Measurements from ENCODE around the gene IGSF6. TPM values are rescaled to one million over a fixed set of nuclear protein-coding genes. Genes with fewer than 3 reads are reported as not detected.
"Not testable (repeated sequence)": the region's sequence is repeated elsewhere in the genome, so short reads cannot be mapped to it uniquely, and the experiment has no call there.

Gene IGSF6
- total and polyA plus RNA-seq, 2 experiments from 2014 or later, result 0.14 TPM; not detected in 1

- TF ChIP-seq EZH2phosphoT487 (IDR thresholded peaks at IDR 0.05; ENCODE audit: insufficient read depth, low read depth) (no peak), EZH2 (IDR thresholded peaks at IDR 0.05; ENCODE audit: insufficient read depth, poor library complexity, severe bottlenecking) (no peak)
- Histone ChIP-seq H3F3A (ENCODE audit: insufficient read depth) (no peaks in the 10 kb centered on the region), H3K9me3 (ENCODE audit: low read depth) (no peaks in the 10 kb centered on the region), H2AFZ (no peak overlapping the region), H3K9me2 (ENCODE audit: insufficient read depth) (no peaks in the 10 kb centered on the region), H3K27ac (no peak overlapping the region), H3K27me3 (replicated peaks; ENCODE audit: insufficient read depth) (no peaks in the 10 kb centered on the region), H3K79me2 (ENCODE audit: insufficient read depth) (no peaks in the 10 kb centered on the region), H3K4me3 (no peak overlapping the region), H3K36me3 (ENCODE audit: low read depth) (no peaks in the 10 kb centered on the region), H3K4me1 (ENCODE audit: insufficient read depth) (no peaks in the 10 kb centered on the region), H3K4me2 (ENCODE audit: unreplicated experiment) (no peak overlapping the region), H3K9ac (no peak overlapping the region), H4K20me1 (ENCODE audit: insufficient read depth) (no peaks in the 10 kb centered on the region)
- DNase-seq, result no peak
- 42 to 44% methylated on average over 4 of the region's 4 CpGs for WGBS, 2 experiments (ENCODE audit: low coverage in 1 of 2, low lambda C conversion rate in 2 of 2, missing lambda C conversion rate in 2 of 2)
- in situ Hi-C loops (cut with MboI), result no loop called here
These were observed 42.2 kb upstream of the IGSF6 start for GRCh38 chr16:21694609-21695008.

DNA sequence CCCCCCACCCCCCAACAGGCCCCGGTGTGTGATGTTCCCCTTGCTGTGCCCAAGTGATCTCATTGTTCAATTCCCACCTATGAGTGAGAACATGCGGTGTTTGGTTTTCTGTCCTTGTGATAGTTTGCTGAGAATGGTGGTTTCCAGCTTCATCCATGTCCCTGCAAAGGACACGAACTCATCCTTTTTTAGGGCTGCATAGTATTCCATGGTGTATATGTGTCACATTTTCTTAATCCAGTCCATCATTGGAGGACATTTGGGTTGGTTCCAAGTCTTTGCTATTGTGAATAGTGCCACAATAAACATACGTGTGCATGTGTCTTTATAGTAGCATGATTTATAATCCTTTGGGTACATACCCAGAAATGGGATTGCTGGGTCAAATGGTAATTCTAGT is 38.6 kb upstream of the IGSF6 start:
- DNase-seq; in situ Hi-C loops (cut with MboI); H3K4me3 ChIP-seq; H3K4me1 ChIP-seq (ENCODE audit: insufficient read depth); H3K79me2 ChIP-seq (ENCODE audit: insufficient read depth); H4K20me1 ChIP-seq (ENCODE audit: insufficient read depth); H3F3A ChIP-seq (ENCODE audit: insufficient read depth); H3K27me3 ChIP-seq (replicated peaks; ENCODE audit: insufficient read depth); H2AFZ ChIP-seq; H3K4me2 ChIP-seq (ENCODE audit: unreplicated experiment); H3K9ac ChIP-seq; H3K9me2 ChIP-seq (ENCODE audit: insufficient read depth); H3K9me3 ChIP-seq (ENCODE audit: low read depth); H3K27ac ChIP-seq; H3K36me3 ChIP-seq (ENCODE audit: low read depth): not testable (repeated sequence)
- WGBS, 2 experiments (ENCODE audit: low coverage in 1 of 2, low lambda C conversion rate in 2 of 2, missing lambda C conversion rate in 2 of 2), result 56 to 57% methylated on average over 4 of the region's 4 CpGs

- no peaks in the 10 kb centered on the region for H4K20me1 ChIP-seq (ENCODE audit: insufficient read depth)
- H3K27me3 ChIP-seq (replicated peaks; ENCODE audit: insufficient read depth), result no peaks in the 10 kb centered on the region
- no peaks in the 10 kb centered on the region for H3K79me2 ChIP-seq (ENCODE audit: insufficient read depth)
- no peak for DNase-seq
- no peak overlapping the region for H3K27ac ChIP-seq
- H3K4me3 ChIP-seq, result no peak overlapping the region
- H3K9me2 ChIP-seq (ENCODE audit: insufficient read depth), result no peaks in the 10 kb centered on the region
- H3K4me2 ChIP-seq (ENCODE audit: unreplicated experiment), result no peak overlapping the region
- TF ChIP-seq EZH2phosphoT487 (IDR thresholded peaks at IDR 0.05; ENCODE audit: insufficient read depth, low read depth) (no peak), EZH2 (IDR thresholded peaks at IDR 0.05; ENCODE audit: insufficient read depth, poor library complexity, severe bottlenecking) (no peak)
- H3F3A ChIP-seq (ENCODE audit: insufficient read depth), result no peaks in the 10 kb centered on the region
- in situ Hi-C loops (cut with MboI), result no loop called here
- H3K9me3 ChIP-seq (ENCODE audit: low read depth), result no peaks in the 10 kb centered on the region
- H3K4me1 ChIP-seq (ENCODE audit: insufficient read depth), result no peaks in the 10 kb centered on the region
- WGBS, 2 experiments (ENCODE audit: low coverage in 1 of 2, low lambda C conversion rate in 2 of 2, missing lambda C conversion rate in 2 of 2), result 41 to 46% methylated on average over 4 of the region's 4 CpGs
- no peaks in the 10 kb centered on the region for H3K36me3 ChIP-seq (ENCODE audit: low read depth)
- no peak overlapping the region for H2AFZ ChIP-seq
- H3K9ac ChIP-seq, result no peak overlapping the region
These were observed 36.7 kb upstream of the IGSF6 start for GRCh38 chr16:21689107-21689506.

DNA sequence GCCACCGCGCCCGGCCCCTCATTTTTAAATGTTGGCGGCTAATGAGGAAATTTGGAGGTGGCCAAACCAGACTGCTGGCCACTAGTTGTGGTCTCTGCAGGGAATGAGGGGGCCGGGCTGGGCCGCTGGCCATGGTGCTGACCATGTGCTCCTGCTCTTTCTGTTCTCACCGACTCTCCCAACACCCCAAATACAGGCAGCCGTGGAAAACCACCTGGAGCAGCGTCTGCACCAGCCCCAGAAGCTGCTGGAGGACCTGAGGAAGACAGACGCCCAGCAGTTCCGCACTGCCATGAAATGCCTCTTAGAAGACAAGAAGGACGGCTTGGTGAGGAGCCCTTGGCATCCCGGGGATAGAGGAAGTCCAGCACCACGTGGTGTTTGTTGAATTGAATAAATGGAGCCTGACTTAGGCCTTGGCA is 32.6 kb upstream of the IGSF6 start:
- in situ Hi-C loops (cut with MboI), result no loop called here
- TF ChIP-seq EZH2phosphoT487 (IDR thresholded peaks at IDR 0.05; ENCODE audit: insufficient read depth, low read depth) (no peak), EZH2 (IDR thresholded peaks at IDR 0.05; ENCODE audit: insufficient read depth, poor library complexity, severe bottlenecking) (no peak)
- H3F3A ChIP-seq (ENCODE audit: insufficient read depth), result no peaks in the 10 kb centered on the region
- H4K20me1 ChIP-seq (ENCODE audit: insufficient read depth), result no peaks in the 10 kb centered on the region
- H3K4me2 ChIP-seq (ENCODE audit: unreplicated experiment), result no peak overlapping the region
- no peak for DNase-seq
- H3K27me3 ChIP-seq (replicated peaks; ENCODE audit: insufficient read depth), result no peaks in the 10 kb centered on the region; the same call in 1 of the 2 replicates
- H3K36me3 ChIP-seq (ENCODE audit: low read depth), result no peaks in the 10 kb centered on the region
- no peak overlapping the region for H2AFZ ChIP-seq
- H3K4me1 ChIP-seq (ENCODE audit: insufficient read depth), result no peaks in the 10 kb centered on the region
- no peak overlapping the region for H3K4me3 ChIP-seq
- WGBS, 2 experiments (ENCODE audit: low coverage in 1 of 2, low lambda C conversion rate in 2 of 2, missing lambda C conversion rate in 2 of 2), result 48 to 49% methylated on average over 14 of the region's 14 CpGs
- H3K9me3 ChIP-seq (ENCODE audit: low read depth), result no peaks in the 10 kb centered on the region
- H3K79me2 ChIP-seq (ENCODE audit: insufficient read depth), result no peaks in the 10 kb centered on the region
- H3K9me2 ChIP-seq (ENCODE audit: insufficient read depth), result no peaks in the 10 kb centered on the region
- H3K27ac ChIP-seq, result no peak overlapping the region
- no peak overlapping the region for H3K9ac ChIP-seq

DNA sequence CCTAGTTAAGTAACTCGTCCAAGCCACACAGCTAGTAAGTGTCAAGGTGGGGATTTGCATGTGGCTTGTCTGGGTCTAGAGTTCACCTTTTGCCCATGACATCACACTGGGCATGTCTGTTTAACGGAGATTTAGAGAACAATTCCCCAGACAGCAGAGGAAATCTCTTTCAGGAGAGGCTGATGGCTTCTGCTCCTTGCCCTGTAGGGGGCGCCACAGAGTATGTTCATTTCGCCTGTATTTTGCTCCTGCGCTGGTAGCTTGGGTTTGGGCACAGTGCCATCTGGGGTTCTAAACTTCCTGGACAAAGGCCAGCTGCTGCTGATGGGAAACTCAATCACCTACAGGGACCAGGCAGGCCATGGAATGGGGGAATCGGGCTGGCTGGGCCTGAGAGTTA is 31.8 kb upstream of the IGSF6 start:
- Histone ChIP-seq H3K4me1 (ENCODE audit: insufficient read depth) (no peaks in the 10 kb centered on the region), H4K20me1 (ENCODE audit: insufficient read depth) (no peaks in the 10 kb centered on the region), H3K9me3 (ENCODE audit: low read depth) (no peaks in the 10 kb centered on the region), H3K27ac (no peak overlapping the region), H3K79me2 (ENCODE audit: insufficient read depth) (no peaks in the 10 kb centered on the region), H3K27me3 (replicated peaks; ENCODE audit: insufficient read depth) (no peaks in the 10 kb centered on the region; the same call in 1 of the 2 replicates), H3F3A (ENCODE audit: insufficient read depth) (no peaks in the 10 kb centered on the region), H3K9ac (no peak overlapping the region), H3K4me3 (no peak overlapping the region), H2AFZ (no peak overlapping the region), H3K4me2 (ENCODE audit: unreplicated experiment) (no peak overlapping the region), H3K36me3 (ENCODE audit: low read depth) (no peaks in the 10 kb centered on the region), H3K9me2 (ENCODE audit: insufficient read depth) (no peaks in the 10 kb centered on the region)
- in situ Hi-C loops (cut with MboI), result no loop called here
- peak; percentile 17 for DNase-seq
- WGBS, 2 experiments (ENCODE audit: low coverage in 1 of 2, low lambda C conversion rate in 2 of 2, missing lambda C conversion rate in 2 of 2), result 18 to 20% methylated on average over 6 of the region's 6 CpGs
- TF ChIP-seq EZH2 (IDR thresholded peaks at IDR 0.05; ENCODE audit: insufficient read depth, poor library complexity, severe bottlenecking) (no peak), EZH2phosphoT487 (IDR thresholded peaks at IDR 0.05; ENCODE audit: insufficient read depth, low read depth) (no peak)
